Subcutaneous preadipocyte (primary cell): ENCODE data around the gene CNGA1. TPM values are rescaled to one million over a fixed set of nuclear protein-coding genes. Genes with fewer than 3 reads are reported as not detected.

Experiments
- total RNA-seq: library from RNA; depleted of rRNA; stranded (reverse); fragments of >200 nt; gene quantifications from 2 replicates; pipeline ENCODE4 v1.2.3, GENCODE V29; 2012

The CNGA1 gene
- total RNA-seq: not detected in 2 replicates

DNA sequence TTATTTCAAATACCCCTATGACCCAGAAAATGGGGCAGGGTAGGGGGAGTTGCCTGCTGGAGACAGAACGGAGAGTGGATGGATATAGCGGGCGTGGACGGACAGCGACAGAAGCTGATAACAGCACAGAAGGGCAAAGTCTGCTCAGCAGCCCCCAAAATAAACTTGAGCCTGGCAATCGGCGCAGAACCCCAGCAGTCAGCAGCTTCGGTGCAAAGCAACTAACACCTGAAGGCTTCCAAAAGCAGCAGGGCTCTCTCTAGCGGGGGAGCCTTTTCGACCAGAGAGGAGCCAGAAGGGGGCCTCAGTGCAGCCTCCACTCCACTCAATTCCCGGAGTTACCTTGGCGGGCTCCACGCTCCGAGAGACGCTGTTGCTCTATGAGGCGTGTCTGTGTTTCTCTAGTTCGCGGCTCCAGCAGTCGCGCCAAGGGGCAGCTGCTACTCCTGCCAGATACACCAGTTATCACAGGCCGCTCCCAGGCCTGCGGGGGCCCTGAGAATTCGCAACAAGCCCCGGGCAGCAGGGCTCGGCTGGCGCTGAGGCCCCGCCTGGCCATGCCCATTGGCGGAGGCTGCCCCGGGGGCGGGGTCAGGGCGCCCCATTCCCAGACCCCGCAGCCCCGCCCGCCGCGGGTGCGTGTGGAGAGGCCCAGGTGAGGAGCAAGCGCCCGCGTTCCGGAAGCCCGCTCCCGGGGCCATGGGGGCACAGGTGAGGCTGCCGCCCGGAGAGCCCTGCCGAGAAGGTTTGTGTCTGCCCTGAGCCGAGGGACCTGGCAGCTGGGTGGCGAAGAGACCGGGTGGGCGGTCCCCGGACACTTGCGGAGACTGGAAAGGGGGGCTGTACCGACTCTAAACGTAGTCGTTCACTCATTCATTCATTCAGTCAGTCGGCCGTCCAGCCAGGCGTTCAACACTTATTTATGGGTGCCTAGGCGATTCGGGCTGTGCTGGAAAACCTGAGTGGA lies at the start of gene CNGA1, which contains the start of gene NIPAL1:
CNGA1 (minus strand) TSS at position 541 of the 967 bp plus-strand sequence. CDS start 63,992 bp downstream, outside the sequence.
NIPAL1 (plus strand) TSS at position 632 of the 967 bp plus-strand sequence; CDS start at position 700, 68 bp downstream.

GRCh38 chr4:47914220-47914925 lies 102.1 kb downstream of the CNGA1 start, which contains the start of gene NFXL1:
NFXL1 (minus strand) TSS chr4:47914583; CDS start chr4:47914203, 380 bp downstream.

Other genes starting within 250 kb of the CNGA1 start
- under 0.01 and 0.73 TPM in 2 replicates for gene CORIN, start 178.6 kb downstream of the CNGA1 start, total RNA-seq
- gene NFXL1, start 102.1 kb downstream of the CNGA1 start, total RNA-seq: 7.3 and 8.6 TPM in 2 replicates
- under 0.01 and 0.20 TPM in 2 replicates for gene NIPAL1, start 91 bp upstream of the CNGA1 start, total RNA-seq
- 0.20 and 0.37 TPM in 2 replicates for gene TXK, start 117.6 kb upstream of the CNGA1 start, total RNA-seq